ENCODE measurements around the gene MCRS1.
"Not testable (repeated sequence)": the region's sequence is repeated elsewhere in the genome, so short reads cannot be mapped to it uniquely, and the experiment has no call there.

Gene MCRS1

GRCh38 chr12:49533331-49533730 lies 34.6 kb downstream of the MCRS1 start:
- no peak for TF ChIP-seq JUND (IDR thresholded peaks at IDR 0.05; ENCODE audit: low read depth)
- in situ Hi-C loops (cut with HindIII; ENCODE audit: low pct_unique_long_range_greater_than_20kb, low sequenced_read_pairs): no loop called here
- DNase-seq (ENCODE audit: low read depth in 1 of 2, low spot score in 1 of 2): no peak

GRCh38 chr12:49531745-49532144 lies 36.2 kb downstream of the MCRS1 start:
- TF ChIP-seq JUND (IDR thresholded peaks at IDR 0.05; ENCODE audit: low read depth): no peak
- in situ Hi-C loops (cut with HindIII; ENCODE audit: low pct_unique_long_range_greater_than_20kb, low sequenced_read_pairs): no loop called here
- DNase-seq (ENCODE audit: low read depth in 1 of 2, low spot score in 1 of 2): no peak

GRCh38 chr12:49529414-49529813 lies 38.5 kb downstream of the MCRS1 start:
- in situ Hi-C loops (cut with HindIII; ENCODE audit: low pct_unique_long_range_greater_than_20kb, low sequenced_read_pairs): no loop called here
- no peak for DNase-seq (ENCODE audit: low read depth in 1 of 2, low spot score in 1 of 2)

DNA sequence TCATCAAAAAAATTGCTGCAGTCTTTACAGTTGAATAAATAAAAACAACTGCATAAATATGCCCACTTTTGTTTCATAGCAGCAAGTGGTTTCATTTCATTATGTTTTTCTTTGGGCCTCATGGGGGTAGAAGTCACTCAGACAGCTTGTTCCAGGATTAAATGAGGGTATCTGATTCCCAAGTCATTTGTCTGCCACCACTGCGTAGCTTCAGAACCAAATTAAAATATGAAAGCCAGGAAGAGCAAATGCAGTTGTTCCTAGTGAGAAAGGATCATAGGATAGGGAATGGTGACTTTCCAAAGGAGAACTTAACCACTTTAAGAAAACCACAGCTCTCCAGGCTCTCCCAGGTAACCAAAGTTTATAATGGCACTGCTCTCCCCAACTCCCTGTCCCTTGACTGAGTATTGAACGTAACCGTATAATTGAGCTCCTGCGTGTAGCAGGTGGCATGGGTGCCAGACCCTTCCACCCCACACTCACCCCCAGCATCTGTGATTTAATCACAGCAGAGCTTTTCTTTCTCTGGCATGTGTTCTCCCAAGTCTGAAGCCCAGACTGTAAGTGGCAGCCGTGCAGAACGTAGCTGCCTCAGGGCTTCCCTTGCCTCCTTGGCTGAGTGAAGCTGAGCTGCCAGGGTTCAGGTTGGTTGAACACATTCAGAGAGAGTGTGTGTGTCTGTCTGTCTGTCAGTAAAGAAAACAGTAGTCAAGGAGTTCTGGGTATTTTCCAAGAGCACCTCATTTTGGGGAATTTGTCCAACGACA lies 40.4 kb downstream of the MCRS1 start:
- no peak for DNase-seq (ENCODE audit: low read depth in 1 of 2, low spot score in 1 of 2)
- in situ Hi-C loops (cut with HindIII; ENCODE audit: low pct_unique_long_range_greater_than_20kb, low sequenced_read_pairs): no loop called here
- no peak for TF ChIP-seq JUND (IDR thresholded peaks at IDR 0.05; ENCODE audit: low read depth)

More at GRCh38 chr12:49529414-49529813, 38.5 kb downstream of the MCRS1 start:
- no peak for TF ChIP-seq JUND (IDR thresholded peaks at IDR 0.05; ENCODE audit: low read depth)

- in situ Hi-C loops (cut with HindIII; ENCODE audit: low pct_unique_long_range_greater_than_20kb, low sequenced_read_pairs): no loop called here
- no peak for TF ChIP-seq JUND (IDR thresholded peaks at IDR 0.05; ENCODE audit: low read depth)
- no peak for DNase-seq (ENCODE audit: low read depth in 1 of 2, low spot score in 1 of 2)
Observed at GRCh38 chr12:49525942-49526341, 42.0 kb downstream of the MCRS1 start.

DNA sequence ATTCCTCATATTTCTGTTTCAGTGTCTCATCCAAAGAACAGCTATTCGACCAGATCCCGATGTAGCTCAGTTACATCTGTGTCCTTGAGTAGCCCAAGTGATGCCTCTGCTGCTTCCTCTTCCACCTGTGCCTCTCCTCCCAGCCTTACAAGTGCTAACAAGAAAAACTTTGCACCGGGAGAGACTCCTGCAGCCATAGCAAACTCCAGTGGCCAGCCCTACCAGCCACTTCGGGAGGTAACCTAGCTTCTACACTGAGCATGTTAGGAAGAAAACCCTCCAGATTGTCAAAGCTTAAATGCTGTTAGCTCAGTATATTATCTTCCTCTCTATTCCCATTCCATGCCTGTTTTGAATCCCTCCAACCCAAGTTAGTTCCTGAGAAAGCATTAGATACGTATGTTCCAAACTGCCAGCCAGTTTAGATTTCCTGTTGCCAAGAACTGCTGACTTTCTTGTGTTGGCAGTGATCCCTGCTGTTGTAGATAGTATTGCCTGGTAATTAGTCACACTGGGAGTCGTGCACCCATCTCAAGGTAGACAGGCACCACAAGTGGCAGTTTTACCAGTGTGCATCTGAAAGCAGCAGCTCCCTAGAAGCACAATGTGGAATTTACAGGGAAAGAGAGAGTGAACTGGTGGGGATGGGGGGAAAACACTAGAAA lies 43.1 kb downstream of the MCRS1 start:
- no peak for DNase-seq (ENCODE audit: low read depth in 1 of 2, low spot score in 1 of 2)
- TF ChIP-seq JUND (IDR thresholded peaks at IDR 0.05; ENCODE audit: low read depth): no peak
- in situ Hi-C loops (cut with HindIII; ENCODE audit: low pct_unique_long_range_greater_than_20kb, low sequenced_read_pairs): no loop called here

DNA sequence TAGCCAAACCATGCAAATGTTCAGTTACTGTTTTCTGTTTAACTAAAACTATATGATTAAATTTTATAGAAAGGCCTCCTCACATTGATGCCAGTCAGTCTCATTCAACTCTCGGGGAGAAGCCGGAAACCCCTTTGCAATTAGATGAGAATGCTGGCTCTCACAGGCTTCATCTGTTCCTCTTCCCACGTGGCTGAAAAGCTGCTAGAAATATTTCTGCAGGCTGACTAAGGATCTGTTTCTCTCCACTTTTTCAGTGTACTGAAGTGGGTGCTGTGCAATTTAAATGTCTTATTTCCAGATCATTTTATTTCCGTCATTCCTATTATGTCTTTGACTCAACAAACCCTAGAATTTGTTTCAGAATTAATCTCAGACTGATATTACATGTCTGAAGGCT lies 46.6 kb downstream of the MCRS1 start:
- no peak for DNase-seq (ENCODE audit: low read depth in 1 of 2, low spot score in 1 of 2)
- TF ChIP-seq JUND (IDR thresholded peaks at IDR 0.05; ENCODE audit: low read depth): no peak
- in situ Hi-C loops (cut with HindIII; ENCODE audit: low pct_unique_long_range_greater_than_20kb, low sequenced_read_pairs): no loop called here

- no peak for DNase-seq (ENCODE audit: low read depth in 1 of 2, low spot score in 1 of 2)
- TF ChIP-seq JUND (IDR thresholded peaks at IDR 0.05; ENCODE audit: low read depth): no peak
- in situ Hi-C loops (cut with HindIII; ENCODE audit: low pct_unique_long_range_greater_than_20kb, low sequenced_read_pairs): no loop called here
Observed at GRCh38 chr12:49519574-49519936, 48.4 kb downstream of the MCRS1 start.

DNA sequence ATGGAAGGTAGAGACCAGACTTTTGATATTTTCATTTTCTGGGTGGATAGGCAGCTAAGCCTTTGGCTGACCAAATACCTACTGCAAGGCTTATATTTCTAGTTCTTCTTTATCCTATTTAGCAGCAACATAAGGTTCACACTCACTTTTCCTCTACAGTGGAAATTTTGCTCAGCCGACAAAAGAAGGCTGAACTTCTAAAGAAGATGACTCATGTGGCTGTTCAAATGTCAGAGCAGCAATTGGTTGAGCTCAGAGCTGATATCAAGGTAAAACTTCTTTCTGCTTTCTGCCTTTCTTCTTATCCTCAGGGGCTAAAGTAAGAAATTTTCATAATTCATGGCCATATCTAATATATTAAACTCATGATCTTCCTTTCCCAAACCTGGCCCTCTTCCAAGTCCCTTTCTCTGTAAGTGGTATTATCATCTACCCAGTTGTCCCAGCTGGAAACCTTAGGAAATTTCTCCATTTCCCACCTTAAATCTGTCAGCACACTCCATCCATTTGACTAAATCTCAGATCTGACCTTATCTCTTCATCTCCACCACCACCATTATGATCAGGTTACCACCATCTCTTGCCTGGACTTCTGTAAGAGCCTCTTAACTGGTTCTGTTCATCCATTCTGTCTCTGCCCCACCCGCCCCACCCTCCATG lies 48.9 kb downstream of the MCRS1 start:
- no peak for DNase-seq (ENCODE audit: low read depth in 1 of 2, low spot score in 1 of 2)
- in situ Hi-C loops (cut with HindIII; ENCODE audit: low pct_unique_long_range_greater_than_20kb, low sequenced_read_pairs): no loop called here
- TF ChIP-seq JUND (IDR thresholded peaks at IDR 0.05; ENCODE audit: low read depth): no peak

GRCh38 chr12:49515266-49515665 lies 52.7 kb downstream of the MCRS1 start:
- no peak for DNase-seq (ENCODE audit: low read depth in 1 of 2, low spot score in 1 of 2)
- TF ChIP-seq JUND (IDR thresholded peaks at IDR 0.05; ENCODE audit: low read depth): no peak
- in situ Hi-C loops (cut with HindIII; ENCODE audit: low pct_unique_long_range_greater_than_20kb, low sequenced_read_pairs): no loop called here

- in situ Hi-C loops (cut with HindIII; ENCODE audit: low pct_unique_long_range_greater_than_20kb, low sequenced_read_pairs): no loop called here
- no peak for DNase-seq (ENCODE audit: low read depth in 1 of 2, low spot score in 1 of 2)
- no peak for TF ChIP-seq JUND (IDR thresholded peaks at IDR 0.05; ENCODE audit: low read depth)
Observed at GRCh38 chr12:49512546-49512945, 55.4 kb downstream of the MCRS1 start.

- no peak for DNase-seq (ENCODE audit: low read depth in 1 of 2, low spot score in 1 of 2)
- no peak for TF ChIP-seq JUND (IDR thresholded peaks at IDR 0.05; ENCODE audit: low read depth)
- in situ Hi-C loops (cut with HindIII; ENCODE audit: low pct_unique_long_range_greater_than_20kb, low sequenced_read_pairs): no loop called here
Observed at GRCh38 chr12:49511410-49511809, 56.5 kb downstream of the MCRS1 start.

DNA sequence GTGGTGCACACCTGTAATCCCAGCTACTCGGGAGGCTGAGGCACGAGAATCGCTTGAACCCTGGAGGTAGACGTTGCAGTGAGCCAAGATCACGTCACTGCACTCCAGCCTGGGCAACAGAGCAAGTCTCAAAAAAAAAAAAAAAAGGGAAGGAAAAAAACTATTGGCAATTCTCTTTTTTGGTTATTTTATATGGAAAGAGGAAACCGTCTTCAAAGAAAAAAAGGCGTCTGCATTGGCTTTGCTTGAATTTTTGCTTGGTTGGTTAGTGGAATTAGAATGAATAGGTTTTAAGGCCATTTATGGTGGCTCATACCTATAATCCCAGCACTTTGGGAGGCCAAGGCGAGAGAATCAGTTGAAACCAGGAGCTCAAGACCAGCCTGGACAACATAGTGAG lies 58.3 kb downstream of the MCRS1 start:
- in situ Hi-C loops (cut with HindIII; ENCODE audit: low pct_unique_long_range_greater_than_20kb, low sequenced_read_pairs); DNase-seq (ENCODE audit: low read depth in 1 of 2, low spot score in 1 of 2): not testable (repeated sequence)

Measured in T47D (cell line).